ENCODE measurements around the gene NIN.
"Not testable (repeated sequence)": the region's sequence is repeated elsewhere in the genome, so short reads cannot be mapped to it uniquely, and the experiment has no call there.

GRCh38 chr14:50815058-50815457, 15.9 kb downstream of the NIN start:
- TF ChIP-seq CTCF (IDR thresholded peaks at IDR 0.05 in 8 of 11, conservative IDR thresholded peaks at IDR 0.05 in 3 of 11); POLR2AphosphoS5 (IDR thresholded peaks at IDR 0.05); POLR2A (IDR thresholded peaks at IDR 0.05): not testable (repeated sequence)
